ENCODE measurements around the gene GTPBP6.
"Not testable (repeated sequence)": the region's sequence is repeated elsewhere in the genome, so short reads cannot be mapped to it uniquely, and the experiment has no call there.

The GTPBP6 gene

GRCh38 chrX:351736-352135 is 33.1 kb upstream of the GTPBP6 start:
- DNase-seq (ENCODE audit: low spot score) = no peak

DNA sequence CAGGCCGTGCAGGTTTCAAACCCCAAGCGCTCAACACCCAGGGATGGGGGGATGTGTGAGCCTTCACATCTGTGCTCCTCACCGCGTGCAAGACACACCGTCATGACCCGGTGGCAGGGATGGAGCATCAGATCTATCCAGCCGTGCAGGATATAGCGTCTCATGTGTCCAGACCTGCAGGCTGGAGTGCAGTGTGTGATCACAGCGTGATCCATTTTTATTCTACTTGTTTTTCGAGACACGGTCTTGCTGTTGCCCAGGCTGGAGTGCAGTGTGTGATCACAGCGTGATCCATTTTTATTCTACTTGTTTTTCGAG is 32.7 kb upstream of the GTPBP6 start:
- not testable (repeated sequence) for DNase-seq (ENCODE audit: low spot score)

GRCh38 chrX:350534-351323 is 32.1 kb upstream of the GTPBP6 start:
- DNase-seq (ENCODE audit: low spot score) = no peak

GRCh38 chrX:350148-350533 is 31.5 kb upstream of the GTPBP6 start:
- DNase-seq (ENCODE audit: low spot score) = no peak

DNA sequence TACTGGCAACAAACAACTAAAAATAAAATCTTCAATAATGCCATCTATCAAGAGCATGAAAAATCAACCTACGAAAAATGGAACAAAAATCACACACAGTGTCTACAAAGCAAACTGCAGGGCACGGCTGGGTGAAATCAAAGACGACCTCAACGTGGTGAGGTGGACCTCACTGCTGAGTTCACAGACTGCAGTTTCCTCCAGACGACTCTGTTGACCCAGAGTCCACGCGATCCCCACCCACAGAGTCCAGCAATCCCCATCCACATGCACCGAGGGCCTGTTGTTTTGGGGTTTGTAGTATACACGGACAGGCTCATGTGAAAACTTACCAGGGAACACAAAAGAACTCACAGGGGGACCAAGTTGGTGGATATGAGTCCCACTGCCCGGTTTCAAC is 31.1 kb upstream of the GTPBP6 start:
- DNase-seq (ENCODE audit: low spot score) = no peak

DNA sequence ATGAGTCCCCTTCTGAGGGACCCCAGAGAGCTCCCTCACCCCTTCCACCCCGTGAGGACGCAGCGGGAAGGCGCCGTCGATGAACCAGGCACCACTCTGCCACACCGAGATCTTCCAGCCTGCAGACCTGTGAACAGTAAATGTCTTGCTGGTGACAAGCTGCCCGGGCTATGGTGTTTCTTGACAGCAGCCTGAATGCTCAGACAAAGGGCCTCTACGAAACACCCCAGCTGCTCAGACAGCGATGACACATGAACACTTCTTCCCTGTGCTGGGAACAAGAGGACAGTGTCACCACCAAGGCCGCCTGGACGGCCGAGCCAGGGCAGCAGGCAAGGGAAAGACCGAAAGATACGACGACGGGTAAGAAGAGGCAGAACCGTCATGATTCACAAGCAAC is 30.6 kb upstream of the GTPBP6 start:
- no peak for DNase-seq (ENCODE audit: low spot score)

DNA sequence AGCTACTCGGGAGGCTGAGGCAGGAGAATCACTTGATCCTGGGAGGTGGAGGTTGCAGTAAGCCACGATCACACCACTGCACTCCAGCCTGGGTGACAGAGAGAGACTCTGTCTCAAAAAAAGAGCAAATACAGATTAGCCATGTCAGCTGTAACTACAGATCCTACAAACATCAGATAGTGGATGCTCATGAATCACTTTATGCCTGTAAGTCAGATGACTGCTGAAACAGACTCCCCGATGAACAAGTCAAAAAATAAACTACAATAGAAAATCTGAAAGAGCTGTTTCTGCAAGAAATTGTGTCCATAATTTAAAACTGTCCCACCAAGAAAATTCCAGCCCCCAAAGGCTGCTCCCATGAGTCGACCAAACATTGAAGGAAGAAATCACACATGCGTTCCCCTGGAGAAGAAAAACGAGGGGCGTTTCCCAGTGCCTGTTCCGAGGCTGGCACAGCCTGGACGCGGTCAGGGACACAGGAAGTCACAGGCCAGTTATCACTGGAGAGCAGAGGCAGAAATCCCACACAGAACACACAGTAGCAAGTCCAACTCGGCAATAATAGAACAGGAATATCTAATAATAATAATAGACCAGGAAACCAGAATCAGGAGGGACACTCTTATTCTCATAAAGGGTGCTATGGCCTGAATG is 30.0 kb upstream of the GTPBP6 start:
- DNase-seq (ENCODE audit: low spot score) = no peak

DNA sequence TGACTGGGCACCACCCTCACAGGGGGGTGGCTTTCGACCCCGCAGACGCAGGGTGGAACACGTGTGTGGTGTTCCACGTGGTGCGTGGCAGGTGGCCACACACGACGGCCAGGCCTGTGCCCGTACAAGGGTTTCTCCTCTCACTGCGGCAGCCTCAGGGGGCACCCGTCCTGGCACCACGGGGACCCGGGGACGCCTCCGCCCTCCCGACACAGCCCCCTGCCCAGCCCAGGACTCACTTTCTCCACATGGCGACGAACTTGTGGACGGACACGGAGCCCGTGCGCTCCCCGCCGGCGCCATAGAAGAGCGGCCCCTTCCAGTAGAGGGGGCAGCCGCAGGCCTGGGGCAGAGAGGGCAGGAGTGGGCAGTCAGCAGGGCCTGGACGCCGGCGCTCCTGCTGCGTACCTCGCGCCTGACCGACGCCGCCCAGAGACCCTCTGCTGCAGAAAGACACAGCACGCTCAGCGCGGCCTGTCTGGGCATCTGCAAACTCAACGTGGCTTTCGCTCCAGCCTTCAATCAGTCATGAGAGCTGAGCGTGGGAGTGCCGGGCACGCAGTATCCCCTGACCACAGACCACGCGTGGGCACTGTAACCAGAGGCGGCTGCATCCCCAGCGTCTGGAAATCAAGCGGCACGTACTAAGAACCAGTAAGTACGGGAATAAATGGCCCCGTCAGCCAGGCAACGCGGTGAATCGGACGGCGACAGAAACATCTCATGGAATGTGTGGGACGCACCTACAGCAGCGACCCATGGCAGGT is 28.9 kb upstream of the GTPBP6 start:
- DNase-seq (ENCODE audit: low spot score) = no peak

DNA sequence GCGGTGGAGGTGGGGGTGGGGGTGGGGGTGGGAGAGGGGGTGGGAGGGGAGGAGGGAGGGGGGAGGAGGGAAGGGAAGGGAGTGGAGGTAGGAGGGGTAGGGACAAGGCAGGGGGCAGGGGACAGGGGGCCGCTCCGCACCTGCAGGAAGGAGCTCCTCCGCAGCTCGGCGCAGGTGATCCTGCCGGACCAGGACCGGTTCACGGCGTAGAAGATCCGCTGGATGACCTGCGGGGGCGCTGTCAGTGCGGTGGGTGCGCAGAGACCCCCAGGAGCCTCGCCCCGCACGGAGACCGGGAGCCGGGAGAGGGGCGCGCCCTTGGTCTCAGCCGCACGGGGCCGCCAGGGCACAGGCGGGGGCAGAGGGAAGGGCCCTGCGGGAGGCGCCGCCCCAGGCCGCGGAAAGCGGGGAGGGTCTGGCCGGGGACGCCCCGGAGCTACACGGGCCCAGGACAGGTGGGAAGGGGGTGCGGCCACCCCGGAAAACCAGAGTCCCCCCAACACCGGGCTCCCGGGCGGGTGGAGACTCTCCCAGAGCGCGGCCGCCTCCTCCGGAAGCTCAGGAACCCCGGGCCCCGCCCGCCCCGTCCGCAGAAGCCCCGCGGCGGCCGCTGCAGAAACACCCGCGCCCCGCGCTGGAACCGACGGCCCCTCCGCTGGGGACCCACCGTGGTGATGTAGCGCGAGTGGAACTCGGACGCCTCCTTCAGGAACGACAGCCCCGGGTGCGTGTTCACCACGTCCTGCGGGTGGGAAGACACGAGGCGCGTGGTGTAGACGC is 27.6 kb upstream of the GTPBP6 start:
- DNase-seq (ENCODE audit: low spot score) = no peak

- no peak for DNase-seq (ENCODE audit: low spot score)
These were observed 26.7 kb upstream of the GTPBP6 start for GRCh38 chrX:345020-345925.

GRCh38 chrX:344371-344901 is 25.8 kb upstream of the GTPBP6 start:
- no peak for DNase-seq (ENCODE audit: low spot score)

GRCh38 chrX:341541-342101 is 23.0 kb upstream of the GTPBP6 start:
- DNase-seq (ENCODE audit: low spot score) = no peak

GRCh38 chrX:340641-341423 is 22.2 kb upstream of the GTPBP6 start:
- no peak for DNase-seq (ENCODE audit: low spot score)

GRCh38 chrX:340121-340520 is 21.5 kb upstream of the GTPBP6 start:
- no peak for DNase-seq (ENCODE audit: low spot score)

DNA sequence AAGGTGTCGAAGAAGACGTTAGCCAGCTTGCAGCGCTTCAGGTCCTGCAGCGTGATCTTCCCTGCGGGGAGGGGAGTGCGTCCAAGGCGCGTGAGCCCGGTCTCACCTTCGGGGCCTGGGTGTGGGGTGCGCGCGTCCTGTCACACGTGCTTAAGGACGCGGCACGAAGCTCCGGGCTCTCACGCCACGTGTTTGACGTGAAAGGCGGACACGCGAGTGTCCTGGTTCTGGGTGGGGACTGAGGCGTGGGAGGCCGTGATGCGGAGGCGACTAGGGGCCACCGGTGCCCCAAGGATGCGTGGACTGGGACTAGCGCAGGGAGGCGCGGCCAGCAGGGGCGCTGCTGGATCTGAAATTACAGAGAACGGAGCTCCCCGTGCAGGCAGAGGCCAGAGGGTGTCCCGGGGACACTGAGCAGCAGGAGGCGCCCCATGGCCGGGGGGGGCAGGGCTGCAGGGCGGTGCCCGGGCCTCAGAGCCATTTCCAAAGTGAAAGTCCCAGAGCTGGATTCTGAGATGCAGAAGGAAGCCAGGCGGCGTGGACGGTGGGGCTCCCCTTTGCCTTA is 20.3 kb upstream of the GTPBP6 start:
- DNase-seq (ENCODE audit: low spot score) = no peak

DNA sequence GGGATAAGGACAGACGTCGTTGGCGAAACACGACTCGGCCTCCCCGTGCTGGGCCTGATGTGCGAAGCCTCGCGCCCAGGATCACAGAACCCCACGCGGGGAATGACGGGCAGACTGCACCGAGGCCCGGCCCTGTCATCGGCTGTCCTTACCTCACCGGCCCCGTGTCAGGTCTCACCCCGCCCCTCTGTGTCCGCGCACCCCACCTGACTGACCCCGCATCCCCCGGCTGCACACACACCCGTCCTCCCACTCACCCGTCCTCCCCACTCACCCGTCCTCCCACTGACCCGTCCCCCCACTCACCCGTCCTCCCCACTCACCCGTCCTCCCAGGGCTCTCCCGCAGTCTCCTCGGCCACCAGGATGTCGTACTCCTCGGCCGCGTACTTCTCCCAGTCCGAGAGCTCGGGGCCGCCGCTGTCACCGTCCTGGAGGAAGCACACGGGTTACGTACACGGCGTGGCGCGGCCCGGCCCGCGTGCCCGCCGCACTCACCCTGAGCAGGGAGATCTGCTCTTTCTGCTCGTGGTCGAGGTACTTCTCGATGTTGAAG is 19.8 kb upstream of the GTPBP6 start:
- DNase-seq (ENCODE audit: low spot score) = no peak

- no peak for DNase-seq (ENCODE audit: low spot score)
These were observed 18.8 kb upstream of the GTPBP6 start for GRCh38 chrX:337331-337831.

GRCh38 chrX:336227-336626 is 17.6 kb upstream of the GTPBP6 start:
- DNase-seq (ENCODE audit: low spot score) = no peak

- DNase-seq (ENCODE audit: low spot score) = no peak
These were observed 17.2 kb upstream of the GTPBP6 start for GRCh38 chrX:335758-336155.
